MCF 10A (cell line): ENCODE results near the gene CASP1. TPM values are rescaled to one million over a fixed set of nuclear protein-coding genes. Genes with fewer than 3 reads are reported as not detected.
"Not testable (repeated sequence)": the region's sequence is repeated elsewhere in the genome, so short reads cannot be mapped to it uniquely, and the experiment has no call there.

Experiments
- BruUV-seq: library from RNA; stranded (reverse); fragments of 400-500 nt; replicated peaks from 2 replicates; lab custom pipeline; 2021; lab: Mats Ljungman, UMichigan
- CTCF ChIA-PET: fragments of 300-600 bp; sonication (Branson Sonifier 250); formaldehyde crosslinking; extraction: SDS; loops from one replicate; lab custom pipeline; 2021; ENCODE audit warnings: antibody characterized with exemption, inconsistent platforms; lab: Yijun Ruan, JAX
- POLR2A ChIA-PET: fragments of 300-600, 350-650 bp; sonication (Branson Sonifier 250); formaldehyde crosslinking; extraction: SDS; loops from one replicate; lab custom pipeline; 2020; ENCODE audit warnings: antibody characterized with exemption, inconsistent platforms; lab: Yijun Ruan, JAX
- DNase-seq: peaks from one replicate; pipeline ENCODE4 v3.0.0-alpha.2; 2018; ENCODE audit not compliant: unreplicated experiment
- H3K27ac Mint-ChIP-seq: one replicate; pipeline ENCODE4 v1.8.0; 2022; ENCODE audit warnings: mild to moderate bottlenecking, low read depth, mixed read lengths; ENCODE audit not compliant: unreplicated experiment
- H3K27me3 Mint-ChIP-seq: one replicate; pipeline ENCODE4 v1.8.0; 2022; ENCODE audit warnings: mixed read lengths; ENCODE audit not compliant: insufficient read depth, unreplicated experiment
- H3K36me3 Mint-ChIP-seq: one replicate; pipeline ENCODE4 v1.8.0; 2022; ENCODE audit warnings: mild to moderate bottlenecking, moderate library complexity, mixed read lengths; ENCODE audit not compliant: insufficient read depth, unreplicated experiment
- H3K4me1 Mint-ChIP-seq: one replicate; pipeline ENCODE4 v1.8.0; 2022; ENCODE audit warnings: mixed read lengths; ENCODE audit not compliant: insufficient read depth, unreplicated experiment
- H3K4me3 Mint-ChIP-seq: one replicate; pipeline ENCODE4 v1.8.0; 2022; ENCODE audit warnings: mild to moderate bottlenecking, moderate library complexity, mixed read lengths; ENCODE audit not compliant: unreplicated experiment
- H3K9me3 Mint-ChIP-seq: one replicate; pipeline ENCODE4 v1.8.0; 2022; ENCODE audit warnings: mixed read lengths; ENCODE audit not compliant: unreplicated experiment
- CTCF ChIP-seq: fragments of 200-600 bp; IDR thresholded peaks from one replicate; pipeline ENCODE4 v1.8.0; 2022; ENCODE audit warnings: antibody characterized with exemption, mild to moderate bottlenecking; ENCODE audit not compliant: unreplicated experiment
- intact Hi-C: fragments of 100-400 bp; cut with micrococcal nuclease; formaldehyde crosslinking; loops from 2 replicates; pipeline ENCODE4 v1.14.1; 2022
- total RNA-seq: library from RNA; stranded (reverse); gene quantifications from 2 replicates; pipeline ENCODE4 v1.2.3, GENCODE V29; 2022

The CASP1 gene
- total RNA-seq, 1 experiment from 2014 or later = 27.2 TPM

- H3K27ac Mint-ChIP-seq = no peak overlapping the region
- BruUV-seq = no TSS peak
- ChIA-PET CTCF (no interaction called here), POLR2A (no interaction called here)
- no peaks in the 10 kb centered on the region for H3K27me3 Mint-ChIP-seq
- no peak for DNase-seq
- intact Hi-C loops = no loop called here
- no peaks in the 10 kb centered on the region for H3K36me3 Mint-ChIP-seq
- no peak overlapping the region for H3K4me3 Mint-ChIP-seq
- peaks cover 31% of the 10 kb centered on the region for H3K4me1 Mint-ChIP-seq
- TF ChIP-seq CTCF = no peak
- no peaks in the 10 kb centered on the region for H3K9me3 Mint-ChIP-seq
Observed at GRCh38 chr11:105074166-105074530, 39.2 kb upstream of the CASP1 start.

- no peak for TF ChIP-seq CTCF
- CTCF ChIA-PET = interaction anchor here (0.6 kb wide), 1 partner anchor 119 kb away, joined by 3 read pairs; no protein-coding TSS in a partner anchor
Observed at GRCh38 chr11:105073456-105074165, 38.7 kb upstream of the CASP1 start.

GRCh38 chr11:105072080-105072479 is 37.1 kb upstream of the CASP1 start:
- DNase-seq, H3K4me3 Mint-ChIP-seq, CTCF ChIA-PET, H3K9me3 Mint-ChIP-seq, BruUV-seq, H3K36me3 Mint-ChIP-seq, H3K27ac Mint-ChIP-seq, intact Hi-C loops, H3K27me3 Mint-ChIP-seq: not testable (repeated sequence)
- POLR2A ChIA-PET = interaction anchor here (1.1 kb wide), 1 partner anchor 38 kb away, joined by 3 read pairs; no protein-coding TSS in a partner anchor
- H3K4me1 Mint-ChIP-seq = peaks cover 20% of the 10 kb centered on the region

More at GRCh38 chr11:105073456-105074165, 38.7 kb upstream of the CASP1 start:
- Mint-ChIP-seq H3K27me3 (no peaks in the 10 kb centered on the region), H3K36me3 (no peaks in the 10 kb centered on the region), H3K4me3 (no peak overlapping the region), H3K9me3 (no peaks in the 10 kb centered on the region), H3K4me1 (peaks cover 31% of the 10 kb centered on the region), H3K27ac (no peak overlapping the region)
- BruUV-seq = no TSS peak
- intact Hi-C loops = no loop called here
- DNase-seq = no peak
- POLR2A ChIA-PET = no interaction called here

- ChIA-PET POLR2A (interaction anchor here (0.6 to 1.1 kb wide), 4 partner anchors 37 to 163 kb away, joined by 3 read pairs; no protein-coding TSS in a partner anchor), CTCF (no interaction called here)
- TF ChIP-seq CTCF = no peak
- Mint-ChIP-seq H3K36me3 (no peaks in the 10 kb centered on the region), H3K27me3 (no peaks in the 10 kb centered on the region), H3K27ac (peak overlapping the region; percentile 75), H3K9me3 (no peaks in the 10 kb centered on the region), H3K4me1 (peaks cover 19% of the 10 kb centered on the region), H3K4me3 (peak overlapping the region; percentile 35)
- BruUV-seq = TSS peak; percentile 45
- intact Hi-C loops = no loop called here
- DNase-seq = peak; percentile 52
Observed at GRCh38 chr11:105071089-105071732, 36.3 kb upstream of the CASP1 start.
